ENCODE results near the gene BLVRA. TPM values are rescaled to one million over a fixed set of nuclear protein-coding genes. Genes with fewer than 3 reads are reported as not detected.
"Not testable (repeated sequence)": the region's sequence is repeated elsewhere in the genome, so short reads cannot be mapped to it uniquely, and the experiment has no call there.

Gene BLVRA
- total RNA-seq = 48.1 and 52.9 TPM in 2 replicates

- Mint-ChIP-seq H3K4me3 (peak within 1 kb of the TSS; percentile 88), H3K27me3 (ENCODE audit: insufficient read depth) (peaks cover 3% of the 10 kb centered on the region), H3K27ac (peak within 1 kb of the TSS; percentile 49), H3K9me3 (no peaks in the 10 kb centered on the region), H3K36me3 (ENCODE audit: low read depth) (peaks cover 9% of the 10 kb centered on the region), H3K4me1 (ENCODE audit: low read depth) (peaks cover 34% of the 10 kb centered on the region)
- intact Hi-C loops (cut with micrococcal nuclease) = loop anchor here (2.0 to 5.0 kb wide), 2 partner anchors 27 to 979 kb away; no protein-coding TSS in a partner anchor
- peak; percentile 76 for DNase-seq (ENCODE audit: low spot score)
These were observed at the start of gene BLVRA for GRCh38 chr7:43758029-43758821. TSS of gene BLVRA (plus strand) at chr7:43758680. CDS start at chr7:43771159, 12,479 bp downstream.

GRCh38 chr7:43711503-43711902 lies 47.0 kb upstream of the BLVRA start:
- Mint-ChIP-seq H3K4me1 (ENCODE audit: low read depth) (peaks cover 17% of the 10 kb centered on the region), H3K27ac (no peak overlapping the region), H3K9me3 (peaks cover 5% of the 10 kb centered on the region), H3K27me3 (ENCODE audit: insufficient read depth) (no peaks in the 10 kb centered on the region), H3K36me3 (ENCODE audit: low read depth) (peaks cover 28% of the 10 kb centered on the region), H3K4me3 (no peak overlapping the region)
- no peak for DNase-seq (ENCODE audit: low spot score)
- intact Hi-C loops (cut with micrococcal nuclease) = no loop called here

- peaks cover 28% of the 10 kb centered on the region for H3K4me1 Mint-ChIP-seq (ENCODE audit: low read depth)
- H3K4me3 Mint-ChIP-seq; H3K9me3 Mint-ChIP-seq; DNase-seq (ENCODE audit: low spot score); H3K27me3 Mint-ChIP-seq (ENCODE audit: insufficient read depth); intact Hi-C loops (cut with micrococcal nuclease): not testable (repeated sequence)
- H3K27ac Mint-ChIP-seq = peak overlapping the region; percentile 59
- peaks cover 26% of the 10 kb centered on the region for H3K36me3 Mint-ChIP-seq (ENCODE audit: low read depth)
These were observed 42.5 kb upstream of the BLVRA start for GRCh38 chr7:43715966-43716365.

GRCh38 chr7:43716598-43716997 lies 41.9 kb upstream of the BLVRA start:
- no peak for DNase-seq (ENCODE audit: low spot score)

GRCh38 chr7:43721193-43721806 lies 37.2 kb upstream of the BLVRA start:
- intact Hi-C loops (cut with micrococcal nuclease) = loop anchor here (1.0 to 10.0 kb wide), 7 partner anchors 21 to 460 kb away; partner anchors contain the start of gene UBE2D4
- peaks cover 19% of the 10 kb centered on the region for H3K36me3 Mint-ChIP-seq (ENCODE audit: low read depth)
- no peaks in the 10 kb centered on the region for H3K9me3 Mint-ChIP-seq
- no peak overlapping the region for H3K27ac Mint-ChIP-seq
- no peak for DNase-seq (ENCODE audit: low spot score)
- no peaks in the 10 kb centered on the region for H3K27me3 Mint-ChIP-seq (ENCODE audit: insufficient read depth)
- no peak overlapping the region for H3K4me3 Mint-ChIP-seq
- peaks cover 27% of the 10 kb centered on the region for H3K4me1 Mint-ChIP-seq (ENCODE audit: low read depth)

More at GRCh38 chr7:43716598-43716997, 41.9 kb upstream of the BLVRA start:
- intact Hi-C loops (cut with micrococcal nuclease) = no loop called here
- Mint-ChIP-seq H3K9me3 (no peaks in the 10 kb centered on the region), H3K4me3 (no peak overlapping the region), H3K36me3 (ENCODE audit: low read depth) (peaks cover 26% of the 10 kb centered on the region), H3K27me3 (ENCODE audit: insufficient read depth) (no peaks in the 10 kb centered on the region), H3K27ac (no peak overlapping the region), H3K4me1 (ENCODE audit: low read depth) (peaks cover 33% of the 10 kb centered on the region)

GRCh38 chr7:43723007-43723341 lies 35.5 kb upstream of the BLVRA start:
- intact Hi-C loops (cut with micrococcal nuclease) = loop anchor here (5.0 to 10.0 kb wide), 2 partner anchors 202 to 421 kb away; partner anchors contain the start of gene UBE2D4
- no peak for DNase-seq (ENCODE audit: low spot score)
- Mint-ChIP-seq H3K27me3 (ENCODE audit: insufficient read depth) (no peaks in the 10 kb centered on the region), H3K27ac (no peak overlapping the region), H3K4me3 (no peak overlapping the region), H3K36me3 (ENCODE audit: low read depth) (peaks cover 15% of the 10 kb centered on the region), H3K4me1 (ENCODE audit: low read depth) (peaks cover 25% of the 10 kb centered on the region), H3K9me3 (no peaks in the 10 kb centered on the region)

- peaks cover 32% of the 10 kb centered on the region for H3K4me1 Mint-ChIP-seq (ENCODE audit: low read depth)
- no peaks in the 10 kb centered on the region for H3K27me3 Mint-ChIP-seq (ENCODE audit: insufficient read depth)
- peaks cover 10% of the 10 kb centered on the region for H3K36me3 Mint-ChIP-seq (ENCODE audit: low read depth)
- DNase-seq (ENCODE audit: low spot score) = no peak
- intact Hi-C loops (cut with micrococcal nuclease) = loop anchor here (5.0 to 10.0 kb wide), 2 partner anchors 72 to 200 kb away; partner anchors contain the start of gene UBE2D4
- H3K4me3 Mint-ChIP-seq = no peak overlapping the region
- H3K9me3 Mint-ChIP-seq = no peaks in the 10 kb centered on the region
- no peak overlapping the region for H3K27ac Mint-ChIP-seq
These were observed 33.2 kb upstream of the BLVRA start for GRCh38 chr7:43725251-43725650.

GRCh38 chr7:43726466-43726865 lies 32.0 kb upstream of the BLVRA start:
- H3K27me3 Mint-ChIP-seq (ENCODE audit: insufficient read depth) = peaks cover under 1% of the 10 kb centered on the region
- H3K9me3 Mint-ChIP-seq = no peaks in the 10 kb centered on the region
- peak overlapping the region; percentile 40 for H3K4me3 Mint-ChIP-seq
- no peak overlapping the region for H3K27ac Mint-ChIP-seq
- H3K4me1 Mint-ChIP-seq (ENCODE audit: low read depth) = peaks cover 29% of the 10 kb centered on the region
- intact Hi-C loops (cut with micrococcal nuclease) = loop anchor here (5.0 to 10.0 kb wide), 2 partner anchors 71 to 198 kb away; partner anchors contain the start of gene UBE2D4
- peaks cover 7% of the 10 kb centered on the region for H3K36me3 Mint-ChIP-seq (ENCODE audit: low read depth)
- no peak for DNase-seq (ENCODE audit: low spot score)

- peaks cover 7% of the 10 kb centered on the region for H3K36me3 Mint-ChIP-seq (ENCODE audit: low read depth)
- H3K9me3 Mint-ChIP-seq = no peaks in the 10 kb centered on the region
- peak overlapping the region; percentile 72 for H3K4me3 Mint-ChIP-seq
- intact Hi-C loops (cut with micrococcal nuclease) = loop anchor here (5.0 to 10.0 kb wide), 2 partner anchors 70 to 198 kb away; partner anchors contain the start of gene UBE2D4
- no peak for DNase-seq (ENCODE audit: low spot score)
- H3K27ac Mint-ChIP-seq = no peak overlapping the region
- peaks cover 3% of the 10 kb centered on the region for H3K27me3 Mint-ChIP-seq (ENCODE audit: insufficient read depth)
- H3K4me1 Mint-ChIP-seq (ENCODE audit: low read depth) = peaks cover 27% of the 10 kb centered on the region
These were observed 31.5 kb upstream of the BLVRA start for GRCh38 chr7:43727003-43727402.

- no peaks in the 10 kb centered on the region for H3K9me3 Mint-ChIP-seq
- DNase-seq (ENCODE audit: low spot score) = no peak
- peaks cover 27% of the 10 kb centered on the region for H3K4me1 Mint-ChIP-seq (ENCODE audit: low read depth)
- H3K27me3 Mint-ChIP-seq (ENCODE audit: insufficient read depth) = peaks cover 3% of the 10 kb centered on the region
- intact Hi-C loops (cut with micrococcal nuclease) = loop anchor here (5.0 to 10.0 kb wide), 2 partner anchors 70 to 197 kb away; partner anchors contain the start of gene UBE2D4
- H3K4me3 Mint-ChIP-seq = peak overlapping the region; percentile 72
- no peak overlapping the region for H3K27ac Mint-ChIP-seq
- peaks cover 7% of the 10 kb centered on the region for H3K36me3 Mint-ChIP-seq (ENCODE audit: low read depth)
These were observed 31.0 kb upstream of the BLVRA start for GRCh38 chr7:43727494-43727893.

GRCh38 chr7:43729214-43729923 lies 29.1 kb upstream of the BLVRA start, which contains the start of gene COA1:
TSS of gene COA1 (minus strand) at chr7:43729523. CDS start at chr7:43648614, 80,909 bp downstream.
- DNase-seq (ENCODE audit: low spot score) = peak; percentile 76
- H3K27ac Mint-ChIP-seq = peak within 1 kb of the TSS; percentile 76
- H3K9me3 Mint-ChIP-seq = no peaks in the 10 kb centered on the region
- H3K27me3 Mint-ChIP-seq (ENCODE audit: insufficient read depth) = peaks cover 3% of the 10 kb centered on the region
- intact Hi-C loops (cut with micrococcal nuclease) = loop anchor here (1.0 to 10.0 kb wide), 7 partner anchors 30 to 797 kb away; partner anchors contain the start of genes MRPL32, PSMA2 and UBE2D4
- peak within 1 kb of the TSS; percentile 88 for H3K4me3 Mint-ChIP-seq
- H3K4me1 Mint-ChIP-seq (ENCODE audit: low read depth) = peaks cover 28% of the 10 kb centered on the region
- peaks cover 5% of the 10 kb centered on the region for H3K36me3 Mint-ChIP-seq (ENCODE audit: low read depth)

- peak overlapping the region; percentile 88 for H3K4me3 Mint-ChIP-seq
- no peak for DNase-seq (ENCODE audit: low spot score)
- peaks cover 3% of the 10 kb centered on the region for H3K27me3 Mint-ChIP-seq (ENCODE audit: insufficient read depth)
- peaks cover 33% of the 10 kb centered on the region for H3K4me1 Mint-ChIP-seq (ENCODE audit: low read depth)
- H3K27ac Mint-ChIP-seq = peak overlapping the region; percentile 76
- intact Hi-C loops (cut with micrococcal nuclease) = loop anchor here (1.0 to 10.0 kb wide), 8 partner anchors 29 to 797 kb away; partner anchors contain the start of genes MRPL32, PSMA2 and UBE2D4
- no peaks in the 10 kb centered on the region for H3K9me3 Mint-ChIP-seq
- peaks cover 3% of the 10 kb centered on the region for H3K36me3 Mint-ChIP-seq (ENCODE audit: low read depth)
These were observed 28.6 kb upstream of the BLVRA start for GRCh38 chr7:43729924-43730248.
